ENCODE measurements around the gene CD2.

- TF ChIP-seq CTCF (IDR thresholded peaks at IDR 0.05) (no peak), POLR2AphosphoS5 (IDR thresholded peaks at IDR 0.05) (no peak), POLR2A (IDR thresholded peaks at IDR 0.05) (no peak)
These were observed 32.7 kb upstream of the CD2 start for GRCh38 chr1:116721451-116722007.

All from transverse colon (tissue), 4 donors.